Type B pancreatic cell (in vitro differentiated cells): ENCODE measurements around the gene PKNOX2. TPM values are rescaled to one million over a fixed set of nuclear protein-coding genes. Genes with fewer than 3 reads are reported as not detected.

Source experiments
- DNase-seq: peaks from one replicate; pipeline ENCODE4 v3.0.0; 2021; ENCODE audit warnings: mixed read lengths; ENCODE audit not compliant: unreplicated experiment; ENCODE audit errors: extremely low spot score
- H3K27ac Mint-ChIP-seq: 2 replicates; pipeline ENCODE4 v1.8.0; 2021; ENCODE audit warnings: mild to moderate bottlenecking, mixed read lengths
- H3K27me3 Mint-ChIP-seq: 2 replicates; pipeline ENCODE4 v1.8.0; 2021; ENCODE audit warnings: mixed read lengths
- H3K36me3 Mint-ChIP-seq: 2 replicates; pipeline ENCODE4 v1.8.0; 2021; ENCODE audit warnings: mixed read lengths
- H3K4me1 Mint-ChIP-seq: one replicate; pipeline ENCODE4 v1.8.0; 2021; ENCODE audit warnings: mixed read lengths; ENCODE audit not compliant: unreplicated experiment
- H3K4me3 Mint-ChIP-seq: 2 replicates; pipeline ENCODE4 v1.8.0; 2021; ENCODE audit warnings: mild to moderate bottlenecking, mixed read lengths
- H3K9me3 Mint-ChIP-seq: 2 replicates; pipeline ENCODE4 v1.8.0; 2021; ENCODE audit warnings: mixed read lengths
- CTCF ChIP-seq: fragments of 200-600 bp; sonication (generic); conservative IDR thresholded peaks from 2 replicates; pipeline ENCODE4 v1.5.0; 2021; ENCODE audit warnings: antibody characterized with exemption, mild to moderate bottlenecking
- total RNA-seq: library from RNA; stranded (reverse); gene quantifications from 2 replicates; pipeline ENCODE4 v1.2.1, GENCODE V29; 2021; ENCODE audit warnings: low replicate concordance

Gene PKNOX2
- total RNA-seq, 1 donor from 2014 or later = 15.3 TPM

GRCh38 chr11:125250318-125251213 is 86.0 kb downstream of the PKNOX2 start:
- no peak overlapping the region for H3K27ac Mint-ChIP-seq
- peaks cover 19% of the 10 kb centered on the region for H3K4me1 Mint-ChIP-seq
- H3K4me3 Mint-ChIP-seq = no peak overlapping the region
- H3K9me3 Mint-ChIP-seq = no peaks in the 10 kb centered on the region
- peaks cover 5% of the 10 kb centered on the region for H3K36me3 Mint-ChIP-seq
- H3K27me3 Mint-ChIP-seq = peaks cover 7% of the 10 kb centered on the region
- DNase-seq = no peak
- TF ChIP-seq CTCF = no peak

GRCh38 chr11:125251214-125251545 is 86.6 kb downstream of the PKNOX2 start:
- Mint-ChIP-seq H3K27ac (no peak overlapping the region), H3K4me1 (peaks cover 19% of the 10 kb centered on the region), H3K27me3 (peaks cover 7% of the 10 kb centered on the region), H3K9me3 (no peaks in the 10 kb centered on the region), H3K36me3 (peaks cover 5% of the 10 kb centered on the region), H3K4me3 (no peak overlapping the region)
- no peak for TF ChIP-seq CTCF
- DNase-seq = no peak

DNA sequence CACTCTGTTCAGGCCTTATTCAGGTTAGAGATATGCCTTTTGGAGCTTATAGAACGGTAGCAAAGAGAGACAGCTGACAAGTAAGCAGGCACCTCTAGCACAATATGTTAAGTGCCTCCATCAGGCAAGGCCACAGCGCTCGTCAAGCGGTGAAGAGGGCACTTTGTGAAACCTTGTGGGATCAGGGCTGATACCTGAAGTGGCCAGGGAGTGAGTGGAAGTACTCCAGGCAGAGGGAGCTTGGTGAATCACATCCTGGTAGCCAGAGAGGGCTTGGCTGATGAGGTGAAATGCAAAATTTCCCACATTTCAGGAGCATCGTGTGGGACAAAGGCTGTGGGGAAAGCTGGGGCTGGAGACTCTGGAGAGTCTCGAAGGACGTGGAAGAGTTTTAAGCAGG is 87.4 kb downstream of the PKNOX2 start:
- H3K4me1 Mint-ChIP-seq = peaks cover 26% of the 10 kb centered on the region
- no peaks in the 10 kb centered on the region for H3K9me3 Mint-ChIP-seq
- peaks cover 5% of the 10 kb centered on the region for H3K36me3 Mint-ChIP-seq
- peaks cover 7% of the 10 kb centered on the region for H3K27me3 Mint-ChIP-seq
- no peak overlapping the region for H3K4me3 Mint-ChIP-seq
- no peak for TF ChIP-seq CTCF
- no peak overlapping the region for H3K27ac Mint-ChIP-seq
- DNase-seq = no peak

- peaks cover 7% of the 10 kb centered on the region for H3K27me3 Mint-ChIP-seq
- DNase-seq = no peak
- H3K4me1 Mint-ChIP-seq = peaks cover 31% of the 10 kb centered on the region
- H3K4me3 Mint-ChIP-seq = no peak overlapping the region
- H3K36me3 Mint-ChIP-seq = peaks cover 5% of the 10 kb centered on the region
- no peaks in the 10 kb centered on the region for H3K9me3 Mint-ChIP-seq
- no peak for TF ChIP-seq CTCF
- H3K27ac Mint-ChIP-seq = no peak overlapping the region
Measured at GRCh38 chr11:125253289-125253688, 88.7 kb downstream of the PKNOX2 start.

DNA sequence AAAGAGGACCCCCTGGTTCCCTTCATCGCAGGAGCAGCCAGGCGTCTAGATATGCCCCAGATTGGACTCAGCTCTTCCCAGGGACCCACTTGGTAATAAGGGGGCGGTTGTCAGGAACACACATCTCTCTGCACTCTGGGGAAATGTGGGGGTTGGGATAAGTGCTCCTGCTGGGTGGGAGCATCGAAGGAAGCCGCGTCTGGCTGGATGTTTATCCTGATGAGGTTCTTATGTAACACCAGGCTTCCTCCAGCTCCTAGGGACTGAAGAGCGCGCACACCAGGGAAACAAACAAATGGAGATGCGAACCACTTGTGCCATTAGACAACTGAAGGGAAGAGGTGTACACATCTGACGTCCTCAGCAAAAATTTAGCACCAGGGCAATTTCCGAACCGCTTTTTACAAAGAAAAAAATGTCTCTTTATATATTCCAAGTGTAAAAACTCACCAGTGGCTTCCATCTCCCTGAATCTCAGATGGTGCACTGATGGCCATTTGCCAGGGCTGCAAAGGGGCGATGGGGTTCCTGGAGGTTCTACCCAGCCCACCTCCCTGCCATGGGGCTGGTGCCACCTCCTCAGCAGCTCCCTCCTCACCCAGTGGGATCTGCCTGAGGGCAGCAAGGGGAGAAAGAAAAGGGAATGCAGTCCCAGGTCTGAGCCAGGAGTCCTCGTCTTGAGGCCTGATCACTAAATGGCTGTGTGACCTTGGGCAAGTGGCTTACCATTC is 89.4 kb downstream of the PKNOX2 start:
- no peak for DNase-seq
- peaks cover 5% of the 10 kb centered on the region for H3K36me3 Mint-ChIP-seq
- no peak for TF ChIP-seq CTCF
- peaks cover 7% of the 10 kb centered on the region for H3K27me3 Mint-ChIP-seq
- H3K4me1 Mint-ChIP-seq = peaks cover 33% of the 10 kb centered on the region
- no peaks in the 10 kb centered on the region for H3K9me3 Mint-ChIP-seq
- no peak overlapping the region for H3K4me3 Mint-ChIP-seq
- no peak overlapping the region for H3K27ac Mint-ChIP-seq
